Endothelial cell of umbilical vein (primary cell): ENCODE measurements around the gene TMCC3. TPM values are rescaled to one million over a fixed set of nuclear protein-coding genes. Genes with fewer than 3 reads are reported as not detected.

ENCODE experiments used
- BruUV-seq: library from RNA; stranded (reverse); fragments of 400-500 nt; replicated peaks from 2 replicates; lab custom pipeline; 2021; lab: Mats Ljungman, UMichigan
- CTCF ChIA-PET: fragments of 300-600, 350-600 bp; sonication (Branson Sonifier 250); formaldehyde crosslinking; loops from one replicate; lab custom pipeline; 2021; ENCODE audit warnings: antibody characterized with exemption, inconsistent platforms; lab: Charles Lee
- POLR2A ChIA-PET: fragments of 300-600, 350-600 bp; sonication (Branson Sonifier 250); formaldehyde crosslinking; loops from one replicate; lab custom pipeline; 2021; ENCODE audit warnings: antibody characterized with exemption, inconsistent platforms; lab: Charles Lee
- DNase-seq: peaks from one replicate; pipeline ENCODE4 v3.0.0-alpha.2; 2011; ENCODE audit warnings: low read depth, low spot score
- FAIRE-seq: peaks from 2 replicates; lab custom pipeline; 2011; peaks lifted over from hg19 to GRCh38; lab: Jason Lieb, UNC
- H2AFZ ChIP-seq: 2 replicates; pipeline ENCODE4 v1.6.0; 2012; ENCODE audit warnings: low read depth, low read length, control low read depth, inconsistent platforms
- H3K27ac ChIP-seq: 2 replicates; pipeline ENCODE4 v1.5.1; 2011; ENCODE audit warnings: low read depth, mild to moderate bottlenecking, control low read depth, low read length, moderate library complexity; ENCODE audit not compliant: insufficient read depth
- H3K27me3 ChIP-seq, 2 experiments: 2 replicates each; pipeline versions ENCODE4 v1.6.0 to v1.6.1; 2011; ENCODE audit warnings: low read length in 2 of 2, mixed read lengths in 1 of 2; ENCODE audit not compliant: control insufficient read depth in 2 of 2, insufficient read depth in 2 of 2
- H3K36me3 ChIP-seq, 2 experiments: 2 replicates in 1 of 2; 3 replicates in 1 of 2; pipeline ENCODE4 v1.5.1; 2011; ENCODE audit warnings: low read length in 2 of 2, mild to moderate bottlenecking in 1 of 2, moderate library complexity in 1 of 2; ENCODE audit not compliant: control insufficient read depth in 2 of 2, insufficient read depth in 2 of 2; ENCODE audit errors: extremely low read depth in 1 of 2
- H3K4me1 ChIP-seq: 3 replicates; pipeline ENCODE4 v1.5.1; 2011; ENCODE audit warnings: mild to moderate bottlenecking, low read length; ENCODE audit not compliant: control insufficient read depth, insufficient read depth; ENCODE audit errors: extremely low read depth
- H3K4me2 ChIP-seq: 2 replicates; pipeline ENCODE4 v1.6.1; 2011; ENCODE audit warnings: low read length, control low read depth, mixed read lengths; ENCODE audit not compliant: insufficient read depth
- H3K4me3 ChIP-seq, 3 experiments: fragments of 200-600 bp in 1 of 3; sonication (generic), shearing (Covaris generic) in 1 of 3; replicated peaks in 1 of 3; 2 replicates each; pipeline ENCODE4 v1.5.1; 2011 to 2016; ENCODE audit warnings: control low read depth in 3 of 3, low read length in 3 of 3, mild to moderate bottlenecking in 2 of 3, inconsistent platforms in 1 of 3, low read depth in 1 of 3, moderate library complexity in 1 of 3; ENCODE audit not compliant: insufficient read depth in 1 of 3
- H3K79me2 ChIP-seq: 2 replicates; pipeline ENCODE4 v1.6.0; 2012; ENCODE audit warnings: low read length, inconsistent platforms; ENCODE audit not compliant: control insufficient read depth, insufficient read depth
- H3K9ac ChIP-seq: replicated peaks from 2 replicates; pipeline ENCODE3; 2011; ENCODE audit warnings: low read length, control low read depth; ENCODE audit not compliant: insufficient read depth; ENCODE audit errors: extremely low read depth
- H3K9me1 ChIP-seq: replicated peaks from 3 replicates; pipeline ENCODE4 v1.6.0; 2011; ENCODE audit warnings: mild to moderate bottlenecking, low read length; ENCODE audit not compliant: control insufficient read depth, insufficient read depth; ENCODE audit errors: extremely low read depth
- H3K9me3 ChIP-seq: replicated peaks from 2 replicates; pipeline ENCODE4 v1.5.1; 2012; ENCODE audit warnings: low read length, inconsistent platforms; ENCODE audit not compliant: control insufficient read depth, insufficient read depth
- H4K20me1 ChIP-seq: replicated peaks from 2 replicates; pipeline ENCODE3; 2011; ENCODE audit warnings: mild to moderate bottlenecking, low read length; ENCODE audit not compliant: control insufficient read depth, insufficient read depth; ENCODE audit errors: extremely low read depth
- CTCF ChIP-seq, 2 donors: IDR thresholded peaks; 1 replicate in 1 of 2; 2 replicates in 1 of 2; pipeline ENCODE4 v1.5.1; 2011; ENCODE audit warnings: low read length in 2 of 2, mild to moderate bottlenecking in 2 of 2, moderate library complexity in 2 of 2, control low read depth in 1 of 2, inconsistent platforms in 1 of 2, low read depth in 1 of 2; ENCODE audit not compliant: insufficient read depth in 1 of 2; ENCODE audit errors: extremely low read depth in 1 of 2
- EZH2 ChIP-seq: IDR thresholded peaks from 2 replicates; pipeline ENCODE4 v1.6.1; 2012; ENCODE audit warnings: borderline replicate concordance, low read depth, mild to moderate bottlenecking, moderate library complexity, low read length, inconsistent platforms; ENCODE audit not compliant: severe bottlenecking
- FOS ChIP-seq: IDR thresholded peaks from 2 replicates; pipeline ENCODE4 v1.6.1; 2011; ENCODE audit warnings: mild to moderate bottlenecking, low read length, moderate library complexity, borderline replicate concordance; ENCODE audit not compliant: insufficient read depth
- GATA2 ChIP-seq: IDR thresholded peaks from 2 replicates; pipeline ENCODE4 v1.7.0; 2011; ENCODE audit warnings: low read depth, mild to moderate bottlenecking, moderate library complexity, mixed read lengths, low read length; ENCODE audit not compliant: insufficient read length, insufficient read depth
- JUN ChIP-seq: IDR thresholded peaks from 2 replicates; pipeline ENCODE4 v1.6.1; 2011; ENCODE audit warnings: borderline replicate concordance, low read depth; ENCODE audit not compliant: insufficient read length, insufficient read depth
- MAX ChIP-seq: IDR thresholded peaks from 2 replicates; pipeline ENCODE4 v1.6.1; 2011; ENCODE audit not compliant: insufficient read depth, insufficient read length
- MYC ChIP-seq: IDR thresholded peaks from one replicate; pipeline ENCODE4 v1.6.1; 2011; ENCODE audit warnings: mild to moderate bottlenecking, low read depth, low read length
- POLR2A ChIP-seq: IDR thresholded peaks from 2 replicates; pipeline ENCODE4 v1.6.1; 2012; ENCODE audit warnings: low read depth, mild to moderate bottlenecking, control low read depth, low read length
- POLR2AphosphoS5 ChIP-seq: IDR thresholded peaks from 2 replicates; pipeline ENCODE4 v1.6.1; 2012; ENCODE audit warnings: low read depth, mild to moderate bottlenecking, control low read depth, low read length, moderate library complexity; ENCODE audit not compliant: insufficient read depth
- dilution Hi-C: fragments of 300-500 bp; cut with MboI; formaldehyde crosslinking; loops from one replicate; pipeline ENCODE4 v1.15.0; 2019; ENCODE audit warnings: low sequenced_read_pairs; ENCODE audit not compliant: extremely low pct_ligation_motif_present
- intact Hi-C: fragments of 100-400 bp; cut with micrococcal nuclease; formaldehyde crosslinking; loops from one replicate; pipeline ENCODE4 v1.10.0; 2022
- polyA plus RNA-seq, 4 experiments: library from polyadenylated mRNA; depleted of rRNA in 3 of 4; stranded (reverse) in 3 of 4; unstranded in 1 of 4; fragments of >200 nt; gene quantifications; 2 replicates each; pipeline versions ENCODE4 v1.2.1 to v1.2.3, GENCODE V29; 2011 to 2012; ENCODE audit warnings: missing spikeins in 1 of 4
- total RNA-seq: library from RNA; stranded (reverse); gene quantifications from 2 replicates; pipeline ENCODE4 v1.2.3, GENCODE V29; 2021

The TMCC3 gene
- total and polyA plus RNA-seq, 2 donors (not counting 3 experiments of a cell fraction or from before 2014, with no cell fraction given) = 13.5 to 30.4 TPM

GRCh38 chr12:94596596-94596995 lies 53.8 kb downstream of the TMCC3 start:
- H3K27me3 ChIP-seq = no peaks in the 10 kb centered on the region
- FAIRE-seq (no peak), DNase-seq (no peak)
- no peak overlapping the region for H3K27ac ChIP-seq
- TF ChIP-seq EZH2 (no peak), JUN (no peak)
- dilution Hi-C loops = no loop called here
- intact Hi-C loops = no loop called here
- no peak overlapping the region for H3K9ac ChIP-seq
- ChIA-PET CTCF (no interaction called here), POLR2A (no interaction called here)
- no peak overlapping the region for H3K4me3 ChIP-seq
- peaks cover 33% of the 10 kb centered on the region for H3K4me1 ChIP-seq
- H4K20me1 ChIP-seq = no peaks in the 10 kb centered on the region
- H3K9me1 ChIP-seq = no peaks in the 10 kb centered on the region
- no TSS peak for BruUV-seq
- H3K4me2 ChIP-seq = no peak overlapping the region
- no peaks in the 10 kb centered on the region for H3K36me3 ChIP-seq
- H3K79me2 ChIP-seq = peaks cover 14% of the 10 kb centered on the region
- H3K9me3 ChIP-seq = no peaks in the 10 kb centered on the region
- H2AFZ ChIP-seq = no peak overlapping the region

GRCh38 chr12:94595152-94595551 lies 55.2 kb downstream of the TMCC3 start:
- FAIRE-seq = no peak
- peaks cover 47% of the 10 kb centered on the region for H3K4me1 ChIP-seq
- no peak overlapping the region for H3K4me3 ChIP-seq
- no peaks in the 10 kb centered on the region for H3K9me1 ChIP-seq
- no peak for TF ChIP-seq FOS
- TF ChIP-seq MYC = no peak
- TF ChIP-seq CTCF (IDR thresholded peaks at IDR 0.05; ENCODE audit: extremely low read depth in 1 of 2, insufficient read depth in 1 of 2, low read depth in 1 of 2, low read length in 2 of 2) = no peak
- no peak for TF ChIP-seq JUN
- TF ChIP-seq EZH2 = no peak
- no peak for TF ChIP-seq GATA2
- TF ChIP-seq POLR2A = no peak
- no peak for TF ChIP-seq POLR2AphosphoS5
- no peak for TF ChIP-seq MAX
- ChIA-PET POLR2A (no interaction called here), CTCF (interaction anchor here (1.5 kb wide), 1 partner anchor 9 kb away, joined by 8 read pairs; no protein-coding TSS in a partner anchor)
- H3K36me3 ChIP-seq = no peaks in the 10 kb centered on the region
- no peaks in the 10 kb centered on the region for H3K27me3 ChIP-seq
- peaks cover 16% of the 10 kb centered on the region for H3K79me2 ChIP-seq
- intact Hi-C loops (no loop called here), dilution Hi-C loops (no loop called here)
- no TSS peak for BruUV-seq
- no peaks in the 10 kb centered on the region for H4K20me1 ChIP-seq
- H3K27ac ChIP-seq = no peak overlapping the region
- no peak overlapping the region for H2AFZ ChIP-seq
- H3K4me2 ChIP-seq = no peak overlapping the region
- no peak overlapping the region for H3K9ac ChIP-seq
- H3K9me3 ChIP-seq = no peaks in the 10 kb centered on the region
- no peak for DNase-seq
